Tibial nerve (tissue), 4 donors: Measurements from ENCODE around the gene HSD17B4.

Experiments
- CTCF ChIP-seq, 5 experiments: fragments of 200-600 bp in 3 of 5; fragments of 450-650 bp in 2 of 5; sonication (generic) in 3 of 5; IDR thresholded peaks; one replicate each; pipeline ENCODE4 v1.5.1; 2016 to 2019; ENCODE audit warnings: antibody characterized with exemption in 5 of 5, mild to moderate bottlenecking in 3 of 5, moderate library complexity in 2 of 5
- EP300 ChIP-seq, 2 donors: sonication (generic); formaldehyde crosslinking; IDR thresholded peaks; one replicate each; pipeline ENCODE4 v1.6.1; 2017; ENCODE audit warnings: antibody characterized with exemption in 2 of 2, mild to moderate bottlenecking in 1 of 2
- POLR2A ChIP-seq, 2 donors: fragments of 450-650 bp; IDR thresholded peaks; one replicate each; pipeline ENCODE4 v1.6.1; 2017; ENCODE audit warnings: antibody characterized with exemption in 2 of 2, mild to moderate bottlenecking in 2 of 2, moderate library complexity in 2 of 2

GRCh38 chr5:119402555-119402954 lies 49.7 kb upstream of the HSD17B4 start:
- TF ChIP-seq POLR2A (IDR thresholded peaks at IDR 0.05) (no peak), CTCF (IDR thresholded peaks at IDR 0.05) (no peak), EP300 (IDR thresholded peaks at IDR 0.05) (no peak)
